ENCODE data around the gene EDRF1.

EDRF1 gene

GRCh38 chr10:125775491-125776106 lies 56.1 kb downstream of the EDRF1 start, which contains the start of gene MMP21:
MMP21 (minus strand) TSS chr10:125775821; CDS start chr10:125775821, 0 bp downstream.
- no peaks in the 10 kb centered on the region for H3K27me3 ChIP-seq (ENCODE audit: insufficient read depth, low read depth, severe bottlenecking)
- H3K9me3 ChIP-seq (ENCODE audit: severe bottlenecking), result peaks cover 6% of the 10 kb centered on the region
- no peak within 1 kb of the TSS for H3K4me3 ChIP-seq (ENCODE audit: low read depth, low read length)
- no peaks in the 10 kb centered on the region for H3K36me3 ChIP-seq
- H3K27ac ChIP-seq, result no peak within 1 kb of the TSS
- TF ChIP-seq, protein P1, sequence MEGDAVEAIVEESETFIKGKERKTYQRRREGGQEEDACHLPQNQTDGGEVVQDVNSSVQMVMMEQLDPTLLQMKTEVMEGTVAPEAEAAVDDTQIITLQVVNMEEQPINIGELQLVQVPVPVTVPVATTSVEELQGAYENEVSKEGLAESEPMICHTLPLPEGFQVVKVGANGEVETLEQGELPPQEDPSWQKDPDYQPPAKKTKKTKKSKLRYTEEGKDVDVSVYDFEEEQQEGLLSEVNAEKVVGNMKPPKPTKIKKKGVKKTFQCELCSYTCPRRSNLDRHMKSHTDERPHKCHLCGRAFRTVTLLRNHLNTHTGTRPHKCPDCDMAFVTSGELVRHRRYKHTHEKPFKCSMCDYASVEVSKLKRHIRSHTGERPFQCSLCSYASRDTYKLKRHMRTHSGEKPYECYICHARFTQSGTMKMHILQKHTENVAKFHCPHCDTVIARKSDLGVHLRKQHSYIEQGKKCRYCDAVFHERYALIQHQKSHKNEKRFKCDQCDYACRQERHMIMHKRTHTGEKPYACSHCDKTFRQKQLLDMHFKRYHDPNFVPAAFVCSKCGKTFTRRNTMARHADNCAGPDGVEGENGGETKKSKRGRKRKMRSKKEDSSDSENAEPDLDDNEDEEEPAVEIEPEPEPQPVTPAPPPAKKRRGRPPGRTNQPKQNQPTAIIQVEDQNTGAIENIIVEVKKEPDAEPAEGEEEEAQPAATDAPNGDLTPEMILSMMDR (IDR thresholded peaks at IDR 0.05; ENCODE audit: low read depth, low read length), result no peak
- no peak for DNase-seq

DNA sequence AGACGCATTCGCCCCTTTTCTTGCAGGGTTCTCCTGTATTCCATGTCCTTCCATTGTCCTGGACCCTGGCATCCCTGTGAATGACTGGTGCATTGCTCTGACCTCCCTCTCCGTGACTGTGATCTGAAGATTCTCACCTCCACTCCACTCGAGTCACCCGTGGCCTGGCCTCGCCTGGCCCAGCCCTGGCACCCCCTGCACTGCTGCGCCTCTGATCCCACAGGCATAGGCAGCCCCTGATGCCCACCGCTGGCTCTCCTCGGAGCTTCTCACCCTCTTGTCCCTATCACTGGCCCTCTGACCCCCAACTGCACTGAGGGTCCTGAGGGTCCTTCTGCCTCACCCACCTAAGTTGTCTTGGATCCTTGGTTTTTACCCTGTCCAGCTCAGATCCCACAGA lies 58.3 kb downstream of the EDRF1 start:
- TF ChIP-seq, protein P1 (IDR thresholded peaks at IDR 0.05; ENCODE audit: low read depth, low read length), result no peak
- peaks cover 14% of the 10 kb centered on the region for H3K9me3 ChIP-seq (ENCODE audit: severe bottlenecking)
- no peaks in the 10 kb centered on the region for H3K27me3 ChIP-seq (ENCODE audit: insufficient read depth, low read depth, severe bottlenecking)
- H3K4me3 ChIP-seq (ENCODE audit: low read depth, low read length), result no peak overlapping the region
- H3K36me3 ChIP-seq, result no peaks in the 10 kb centered on the region
- no peak overlapping the region for H3K27ac ChIP-seq
- DNase-seq, result no peak

GRCh38 chr10:125778556-125778955 lies 59.0 kb downstream of the EDRF1 start:
- Histone ChIP-seq H3K27me3 (ENCODE audit: insufficient read depth, low read depth, severe bottlenecking) (no peaks in the 10 kb centered on the region), H3K9me3 (ENCODE audit: severe bottlenecking) (peaks cover 14% of the 10 kb centered on the region), H3K36me3 (no peaks in the 10 kb centered on the region), H3K4me3 (ENCODE audit: low read depth, low read length) (no peak overlapping the region), H3K27ac (no peak overlapping the region)
- TF ChIP-seq, protein P1 (IDR thresholded peaks at IDR 0.05; ENCODE audit: low read depth, low read length), result no peak
- DNase-seq, result no peak

GRCh38 chr10:125779403-125780327 lies 60.2 kb downstream of the EDRF1 start:
- TF ChIP-seq, protein P1 (IDR thresholded peaks at IDR 0.05; ENCODE audit: low read depth, low read length), result no peak
- H3K27me3 ChIP-seq (ENCODE audit: insufficient read depth, low read depth, severe bottlenecking), result no peaks in the 10 kb centered on the region
- H3K27ac ChIP-seq, result peak overlapping the region; percentile 41
- peak; percentile 69 for DNase-seq
- no peaks in the 10 kb centered on the region for H3K36me3 ChIP-seq
- peaks cover 14% of the 10 kb centered on the region for H3K9me3 ChIP-seq (ENCODE audit: severe bottlenecking)
- no peak overlapping the region for H3K4me3 ChIP-seq (ENCODE audit: low read depth, low read length)

DNA sequence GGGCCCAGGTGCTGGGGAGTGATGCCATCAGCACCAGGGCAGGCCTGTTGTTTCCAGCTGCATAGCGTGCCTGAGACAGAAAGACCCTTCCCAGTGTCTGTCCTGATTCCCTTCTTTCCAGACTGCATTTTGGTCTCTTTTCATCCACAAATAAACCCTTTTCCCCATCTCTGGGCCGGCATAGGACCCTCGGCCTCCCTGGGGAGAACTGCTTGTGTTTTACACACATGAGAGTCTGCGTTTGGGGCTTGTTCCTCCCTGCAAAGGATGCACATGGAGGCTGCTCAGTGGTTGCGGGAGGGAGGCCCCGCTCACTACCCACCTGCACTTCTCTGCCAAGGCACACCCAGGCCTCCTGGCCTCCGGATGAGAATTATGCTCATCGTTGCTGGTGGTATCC lies 61.9 kb downstream of the EDRF1 start:
- Histone ChIP-seq H3K9me3 (ENCODE audit: severe bottlenecking) (peaks cover 14% of the 10 kb centered on the region), H3K27me3 (ENCODE audit: insufficient read depth, low read depth, severe bottlenecking) (no peaks in the 10 kb centered on the region), H3K27ac (no peak overlapping the region), H3K36me3 (no peaks in the 10 kb centered on the region), H3K4me3 (ENCODE audit: low read depth, low read length) (no peak overlapping the region)
- TF ChIP-seq, protein P1 (IDR thresholded peaks at IDR 0.05; ENCODE audit: low read depth, low read length), result no peak
- DNase-seq, result no peak

All from WERI-Rb-1 (cell line).